ENCODE results near the gene RNF212B.

GRCh38 chr14:23307146-23307530 is 69.4 kb downstream of the RNF212B start:
- TF ChIP-seq CTCF (IDR thresholded peaks at IDR 0.05), result no peak
- no peak for TF ChIP-seq POLR2A (IDR thresholded peaks at IDR 0.05)
